HUES64 (cell line): ENCODE measurements around the gene MVK.

Experiments used
- H3K27ac ChIP-seq: 2 replicates; pipeline ENCODE4 v1.7.0; 2013; ENCODE audit warnings: low read depth, low read length, inconsistent platforms
- H3K27me3 ChIP-seq: 2 replicates; pipeline ENCODE4 v1.6.1; 2013; ENCODE audit warnings: mild to moderate bottlenecking, low read length; ENCODE audit not compliant: insufficient read depth
- H3K36me3 ChIP-seq: 2 replicates; pipeline ENCODE4 v1.6.1; 2013; ENCODE audit warnings: mild to moderate bottlenecking, low read length; ENCODE audit not compliant: insufficient read depth
- H3K4me1 ChIP-seq: 2 replicates; pipeline ENCODE4 v1.6.1; 2013; ENCODE audit warnings: mild to moderate bottlenecking, low read length, moderate library complexity; ENCODE audit not compliant: insufficient read depth
- H3K4me3 ChIP-seq: 2 replicates; pipeline ENCODE4 v1.5.1; 2013; ENCODE audit warnings: mild to moderate bottlenecking, low read length, moderate library complexity
- H3K9ac ChIP-seq: 2 replicates; pipeline ENCODE4 v1.6.1; 2013; ENCODE audit warnings: mild to moderate bottlenecking, low read depth, low read length
- H3K9me3 ChIP-seq: 2 replicates; pipeline ENCODE4 v1.6.1; 2013; ENCODE audit warnings: low read depth, low read length; ENCODE audit not compliant: insufficient read depth
- WGBS: fragments of 150-250, 120-280 bp; methylation state at CpG from one replicate; pipeline ENCODE4 v1.1.7; 2013; ENCODE audit warnings: missing lambda C conversion rate; 5-methylcytosine and 5-hydroxymethylcytosine counted together

The MVK gene

GRCh38 chr12:109535231-109535862, 38.2 kb upstream of the MVK start:
- Histone ChIP-seq H3K36me3 (peaks cover 13% of the 10 kb centered on the region), H3K9ac (no peak overlapping the region), H3K4me1 (peaks cover 2% of the 10 kb centered on the region; the same call in 1 of the 2 replicates), H3K27me3 (no peaks in the 10 kb centered on the region), H3K9me3 (no peaks in the 10 kb centered on the region), H3K4me3 (no peak overlapping the region), H3K27ac (no peak overlapping the region)
- 95% methylated on average over 25 of the region's 25 CpGs for WGBS

GRCh38 chr12:109535863-109536250, 37.7 kb upstream of the MVK start:
- Histone ChIP-seq H3K4me1 (no peaks in the 10 kb centered on the region), H3K36me3 (peaks cover 8% of the 10 kb centered on the region), H3K27me3 (no peaks in the 10 kb centered on the region), H3K9ac (no peak overlapping the region; the same call in 1 of the 2 replicates), H3K9me3 (no peaks in the 10 kb centered on the region), H3K27ac (no peak overlapping the region), H3K4me3 (no peak overlapping the region)
- WGBS, result 94% methylated on average over 5 of the region's 5 CpGs

GRCh38 chr12:109537136-109537535, 36.5 kb upstream of the MVK start:
- Histone ChIP-seq H3K27ac (no peak overlapping the region), H3K9ac (no peak overlapping the region), H3K9me3 (no peaks in the 10 kb centered on the region), H3K27me3 (no peaks in the 10 kb centered on the region), H3K36me3 (no peaks in the 10 kb centered on the region), H3K4me1 (no peaks in the 10 kb centered on the region), H3K4me3 (no peak overlapping the region)
- whole genome bisulfite sequencing, result 94% methylated on average over 8 of the region's 8 CpGs

- H3K9ac ChIP-seq, result no peak overlapping the region
- H3K27ac ChIP-seq, result no peak overlapping the region
- no peaks in the 10 kb centered on the region for H3K4me1 ChIP-seq
- 87% methylated on average over 16 of the region's 16 CpGs for WGBS
- no peaks in the 10 kb centered on the region for H3K27me3 ChIP-seq
- no peaks in the 10 kb centered on the region for H3K9me3 ChIP-seq
- H3K36me3 ChIP-seq, result no peaks in the 10 kb centered on the region
- H3K4me3 ChIP-seq, result no peak overlapping the region
These were observed 35.3 kb upstream of the MVK start for GRCh38 chr12:109538191-109538863.

- Histone ChIP-seq H3K27ac (no peak overlapping the region), H3K4me3 (no peak overlapping the region), H3K36me3 (no peaks in the 10 kb centered on the region), H3K9ac (no peak overlapping the region), H3K4me1 (no peaks in the 10 kb centered on the region), H3K9me3 (no peaks in the 10 kb centered on the region), H3K27me3 (no peaks in the 10 kb centered on the region)
- WGBS, result 85% methylated on average over 9 of the region's 9 CpGs
These were observed 34.1 kb upstream of the MVK start for GRCh38 chr12:109539508-109539907.

- H3K4me1 ChIP-seq, result no peaks in the 10 kb centered on the region
- no peak overlapping the region for H3K4me3 ChIP-seq
- no peaks in the 10 kb centered on the region for H3K9me3 ChIP-seq
- H3K36me3 ChIP-seq, result no peaks in the 10 kb centered on the region
- no peak overlapping the region for H3K27ac ChIP-seq
- H3K27me3 ChIP-seq, result no peaks in the 10 kb centered on the region
- 93% methylated on average over 16 of the region's 16 CpGs for WGBS
- H3K9ac ChIP-seq, result no peak overlapping the region
These were observed 32.8 kb upstream of the MVK start for GRCh38 chr12:109540526-109541412.

- 88% methylated on average over 4 of the region's 4 CpGs for WGBS
These were observed 32.2 kb upstream of the MVK start for GRCh38 chr12:109541413-109541726.

GRCh38 chr12:109542014-109542413, 31.6 kb upstream of the MVK start:
- WGBS, result 77% methylated on average over 2 of the region's 2 CpGs
- Histone ChIP-seq H3K4me1 (no peaks in the 10 kb centered on the region), H3K27ac (no peak overlapping the region)

More at GRCh38 chr12:109541413-109541726, 32.2 kb upstream of the MVK start:
- Histone ChIP-seq H3K4me1 (no peaks in the 10 kb centered on the region), H3K36me3 (no peaks in the 10 kb centered on the region), H3K27me3 (no peaks in the 10 kb centered on the region), H3K4me3 (no peak overlapping the region), H3K9me3 (no peaks in the 10 kb centered on the region), H3K9ac (no peak overlapping the region), H3K27ac (no peak overlapping the region)

GRCh38 chr12:109542876-109543275, 30.7 kb upstream of the MVK start:
- Histone ChIP-seq H3K27ac (no peak overlapping the region), H3K36me3 (no peaks in the 10 kb centered on the region), H3K4me3 (no peak overlapping the region), H3K9me3 (no peaks in the 10 kb centered on the region), H3K9ac (no peak overlapping the region), H3K4me1 (no peaks in the 10 kb centered on the region), H3K27me3 (no peaks in the 10 kb centered on the region)
- WGBS, result 93% methylated on average over 6 of the region's 6 CpGs

More at GRCh38 chr12:109542014-109542413, 31.6 kb upstream of the MVK start:
- Histone ChIP-seq H3K27me3 (no peaks in the 10 kb centered on the region), H3K9ac (no peak overlapping the region), H3K4me3 (no peak overlapping the region), H3K36me3 (no peaks in the 10 kb centered on the region), H3K9me3 (no peaks in the 10 kb centered on the region)

GRCh38 chr12:109544955-109545531, 28.6 kb upstream of the MVK start:
- Histone ChIP-seq H3K4me1 (no peaks in the 10 kb centered on the region), H3K9ac (no peak overlapping the region), H3K4me3 (no peak overlapping the region), H3K36me3 (no peaks in the 10 kb centered on the region), H3K27ac (no peak overlapping the region), H3K9me3 (no peaks in the 10 kb centered on the region), H3K27me3 (no peaks in the 10 kb centered on the region)
- WGBS, result 92% methylated on average over 7 of the region's 7 CpGs

GRCh38 chr12:109545826-109546225, 27.8 kb upstream of the MVK start:
- no peaks in the 10 kb centered on the region for H3K36me3 ChIP-seq
- H3K4me1 ChIP-seq, result no peaks in the 10 kb centered on the region
- 87% methylated on average over 5 of the region's 5 CpGs for WGBS
- H3K9me3 ChIP-seq, result no peaks in the 10 kb centered on the region
- H3K4me3 ChIP-seq, result no peak overlapping the region
- H3K9ac ChIP-seq, result no peak overlapping the region
- no peaks in the 10 kb centered on the region for H3K27me3 ChIP-seq
- H3K27ac ChIP-seq, result no peak overlapping the region
